Activated CD8-positive, alpha-beta memory T cell treated with anti-CD3 and anti-CD28 coated beads for 36 hours (primary cell): ENCODE data around the gene CRISPLD2. TPM values are rescaled to one million over a fixed set of nuclear protein-coding genes. Genes with fewer than 3 reads are reported as not detected.
"Not testable (repeated sequence)": the region's sequence is repeated elsewhere in the genome, so short reads cannot be mapped to it uniquely, and the experiment has no call there.

Source experiments
- CTCF ChIA-PET: fragments of 350-600 bp; sonication (Branson Sonifier 250); formaldehyde crosslinking; loops from one replicate; lab custom pipeline; 2021; ENCODE audit warnings: antibody characterized with exemption; lab: Charles Lee
- POLR2A ChIA-PET: fragments of 350-600 bp; sonication (Branson Sonifier 250); formaldehyde crosslinking; loops from one replicate; lab custom pipeline; 2021; ENCODE audit warnings: antibody characterized with exemption; lab: Charles Lee
- total RNA-seq, 2 experiments: library from RNA; stranded (reverse); gene quantifications; one replicate each; pipeline ENCODE4 v1.2.3, GENCODE V29; 2021

Gene CRISPLD2
- total RNA-seq, 2 experiments from 2014 or later, result 0.04 TPM; not detected in 1

- ChIA-PET CTCF (interaction anchor here (2.3 kb wide), 1 partner anchor 21 kb away, joined by 9 read pairs; no protein-coding TSS in a partner anchor), POLR2A (no interaction called here)
Observed at GRCh38 chr16:84931506-84931905, 111.7 kb downstream of the CRISPLD2 start.

- ChIA-PET CTCF (interaction anchor here (2.3 kb wide), 1 partner anchor 20 kb away, joined by 9 read pairs; no protein-coding TSS in a partner anchor), POLR2A (no interaction called here)
Observed at GRCh38 chr16:84932681-84933080, 112.9 kb downstream of the CRISPLD2 start.

- POLR2A ChIA-PET, result interaction anchor here (0.6 kb wide), 1 partner anchor 1581 kb away, joined by 3 read pairs; no protein-coding TSS in a partner anchor
- CTCF ChIA-PET, result interaction anchor here (0.6 kb wide), 2 partner anchors 37 to 261 kb away, joined by 3 read pairs; no protein-coding TSS in a partner anchor
Observed at GRCh38 chr16:84933774-84934631, 114.2 kb downstream of the CRISPLD2 start.

GRCh38 chr16:84937196-84938005 is 117.6 kb downstream of the CRISPLD2 start:
- ChIA-PET POLR2A (no interaction called here), CTCF (no interaction called here)

GRCh38 chr16:84938616-84939015 is 118.8 kb downstream of the CRISPLD2 start:
- CTCF ChIA-PET, result interaction anchor here (0.7 kb wide), 1 partner anchor 19 kb away, joined by 3 read pairs; no protein-coding TSS in a partner anchor
- POLR2A ChIA-PET, result not testable (repeated sequence)

GRCh38 chr16:84940670-84941551 is 121.1 kb downstream of the CRISPLD2 start:
- CTCF ChIA-PET, result no interaction called here
- POLR2A ChIA-PET, result no interaction called here

GRCh38 chr16:84941921-84942320 is 122.1 kb downstream of the CRISPLD2 start:
- ChIA-PET CTCF (interaction anchor here (2.7 kb wide), 1 partner anchor 10 kb away, joined by 8 read pairs; no protein-coding TSS in a partner anchor), POLR2A (no interaction called here)

GRCh38 chr16:84942786-84943185 is 123.0 kb downstream of the CRISPLD2 start:
- ChIA-PET POLR2A (no interaction called here), CTCF (interaction anchor here (0.7 to 2.7 kb wide), 2 partner anchors 9 to 314 kb away, joined by 5 to 8 read pairs; no protein-coding TSS in a partner anchor)

- CTCF ChIA-PET, result interaction anchor here (2.7 kb wide), 1 partner anchor 9 kb away, joined by 8 read pairs; no protein-coding TSS in a partner anchor
Observed at GRCh38 chr16:84943620-84944019, 123.8 kb downstream of the CRISPLD2 start.

GRCh38 chr16:84947022-84947421 is 127.2 kb downstream of the CRISPLD2 start:
- CTCF ChIA-PET, result no interaction called here
- POLR2A ChIA-PET, result no interaction called here

More at GRCh38 chr16:84943620-84944019, 123.8 kb downstream of the CRISPLD2 start:
- POLR2A ChIA-PET, result no interaction called here

GRCh38 chr16:84947996-84948850 is 128.4 kb downstream of the CRISPLD2 start:
- POLR2A ChIA-PET, result no interaction called here
- CTCF ChIA-PET, result no interaction called here

GRCh38 chr16:84948851-84949610 is 129.2 kb downstream of the CRISPLD2 start:
- ChIA-PET POLR2A (no interaction called here), CTCF (no interaction called here)

GRCh38 chr16:84949772-84950436 is 130.1 kb downstream of the CRISPLD2 start:
- CTCF ChIA-PET, result interaction anchor here (1.0 to 4.4 kb wide), 3 partner anchors 24 to 196 kb away, joined by 3 to 31 read pairs (median 5); no protein-coding TSS in a partner anchor
- POLR2A ChIA-PET, result no interaction called here

GRCh38 chr16:84950906-84951305 is 131.1 kb downstream of the CRISPLD2 start:
- CTCF ChIA-PET, result interaction anchor here (0.6 to 4.4 kb wide), 7 partner anchors 8 to 197 kb away, joined by 3 to 31 read pairs (median 5); no protein-coding TSS in a partner anchor

GRCh38 chr16:84952335-84953189 is 132.8 kb downstream of the CRISPLD2 start:
- POLR2A ChIA-PET, result no interaction called here
- CTCF ChIA-PET, result interaction anchor here (0.7 to 4.4 kb wide), 18 partner anchors 10 to 463 kb away, joined by 3 to 31 read pairs (median 5); no protein-coding TSS in a partner anchor

More at GRCh38 chr16:84950906-84951305, 131.1 kb downstream of the CRISPLD2 start:
- POLR2A ChIA-PET, result no interaction called here
